DOHH2 (cell line): ENCODE data around the gene MFRP.

Experiments
- H3F3A ChIP-seq: fragments of 200-600 bp; sonication (generic), shearing (Covaris generic); 2 replicates; pipeline ENCODE4 v1.6.0; 2016; ENCODE audit warnings: antibody characterized with exemption, mild to moderate bottlenecking; ENCODE audit not compliant: control insufficient read depth, insufficient read depth
- H3K27ac ChIP-seq: fragments of 200-600 bp; sonication (generic); 2 replicates; pipeline ENCODE4 v1.5.1; 2014; ENCODE audit warnings: low read depth, mild to moderate bottlenecking, low read length, moderate library complexity
- H3K27me3 ChIP-seq: fragments of 200-600 bp; sonication (generic); 2 replicates; pipeline ENCODE4 v1.6.1; 2014; ENCODE audit warnings: mild to moderate bottlenecking, low read length, mixed read lengths; ENCODE audit not compliant: control insufficient read depth
- H3K36me3 ChIP-seq: fragments of 200-600 bp; sonication (generic); 2 replicates; pipeline ENCODE4 v1.6.1; 2014; ENCODE audit warnings: mild to moderate bottlenecking, low read length, moderate library complexity, mixed read lengths; ENCODE audit not compliant: control insufficient read depth
- H3K4me1 ChIP-seq: fragments of 200-600 bp; sonication (generic); 2 replicates; pipeline ENCODE4 v1.6.1; 2014; ENCODE audit warnings: mild to moderate bottlenecking, low read length, mixed read lengths; ENCODE audit not compliant: control insufficient read depth
- H3K4me2 ChIP-seq: fragments of 200-600 bp; sonication (generic); 2 replicates; pipeline ENCODE4 v1.6.0; 2014; ENCODE audit warnings: mild to moderate bottlenecking, low read length, moderate library complexity
- H3K4me3 ChIP-seq: fragments of 200-600 bp; sonication (generic); 2 replicates; pipeline ENCODE4 v1.5.1; 2014; ENCODE audit warnings: mild to moderate bottlenecking, low read length, mixed read lengths
- H3K79me2 ChIP-seq: fragments of 200-600 bp; sonication (generic); 2 replicates; pipeline ENCODE4 v1.6.1; 2014; ENCODE audit warnings: mild to moderate bottlenecking, low read length, mixed read lengths; ENCODE audit not compliant: control insufficient read depth
- H3K9me2 ChIP-seq: fragments of 200-600 bp; sonication (generic); replicated peaks from 2 replicates; pipeline ENCODE4 v1.6.1; 2014; ENCODE audit warnings: mild to moderate bottlenecking, low read length, mixed read lengths; ENCODE audit not compliant: control insufficient read depth
- H3K9me3 ChIP-seq: fragments of 200-600 bp; sonication (generic); 2 replicates; pipeline ENCODE4 v1.6.1; 2014; ENCODE audit warnings: antibody characterized with exemption, low read length, mixed read lengths; ENCODE audit not compliant: control insufficient read depth, insufficient read depth
- H4K20me1 ChIP-seq: fragments of 200-600 bp; sonication (generic); 2 replicates; pipeline ENCODE4 v1.6.0; 2014; ENCODE audit warnings: low read depth, mild to moderate bottlenecking, antibody characterized with exemption, low read length, moderate library complexity; ENCODE audit not compliant: control insufficient read depth, insufficient read depth
- CTCF ChIP-seq: fragments of 200-600 bp; sonication (generic); IDR thresholded peaks from one replicate; pipeline ENCODE4 v1.5.1; 2014; ENCODE audit warnings: antibody characterized with exemption, mild to moderate bottlenecking, low read depth, low read length; ENCODE audit not compliant: poor library complexity, severe bottlenecking
- EZH2phosphoT487 ChIP-seq: fragments of 200-600 bp; sonication (generic); IDR thresholded peaks from 2 replicates; pipeline ENCODE4 v1.6.1; 2017; ENCODE audit warnings: borderline replicate concordance, mild to moderate bottlenecking, antibody characterized with exemption, low read length, moderate library complexity, mixed read lengths

The MFRP gene

GRCh38 chr11:119314726-119315125, 31.8 kb downstream of the MFRP start:
- Histone ChIP-seq H4K20me1 (no peaks in the 10 kb centered on the region), H3K79me2 (no peaks in the 10 kb centered on the region), H3K9me2 (no peaks in the 10 kb centered on the region), H3K4me3 (peak overlapping the region; percentile 66; the same call in 1 of the 2 replicates), H3K36me3 (no peaks in the 10 kb centered on the region), H3K4me1 (peaks cover 51% of the 10 kb centered on the region), H3K9me3 (no peaks in the 10 kb centered on the region), H3F3A (peaks cover 5% of the 10 kb centered on the region; the same call in 1 of the 2 replicates), H3K27ac (no peak overlapping the region), H3K4me2 (peak overlapping the region; percentile 88), H3K27me3 (peaks cover 24% of the 10 kb centered on the region)
- TF ChIP-seq CTCF (no peak), EZH2phosphoT487 (no peak)

GRCh38 chr11:119310682-119311052, 35.8 kb downstream of the MFRP start:
- H3K27me3 ChIP-seq: peaks cover under 1% of the 10 kb centered on the region
- peaks cover 7% of the 10 kb centered on the region; the same call in 1 of the 2 replicates for H3K36me3 ChIP-seq
- peaks cover 13% of the 10 kb centered on the region for H3K4me1 ChIP-seq
- no peak overlapping the region for H3K4me2 ChIP-seq
- TF ChIP-seq EZH2phosphoT487 (no peak), CTCF (no peak)
- no peaks in the 10 kb centered on the region for H3K9me3 ChIP-seq
- peaks cover 5% of the 10 kb centered on the region; the same call in 1 of the 2 replicates for H3F3A ChIP-seq
- H4K20me1 ChIP-seq: no peaks in the 10 kb centered on the region
- no peak overlapping the region for H3K27ac ChIP-seq
- no peaks in the 10 kb centered on the region for H3K79me2 ChIP-seq
- no peak overlapping the region for H3K4me3 ChIP-seq
- H3K9me2 ChIP-seq: no peaks in the 10 kb centered on the region

GRCh38 chr11:119309953-119310681, 36.4 kb downstream of the MFRP start:
- Histone ChIP-seq H4K20me1 (no peaks in the 10 kb centered on the region), H3K27ac (no peak overlapping the region)

More at GRCh38 chr11:119309953-119310681, 36.4 kb downstream of the MFRP start:
- Histone ChIP-seq H3F3A (peaks cover 5% of the 10 kb centered on the region; the same call in 1 of the 2 replicates), H3K27me3 (no peaks in the 10 kb centered on the region), H3K4me1 (peaks cover 8% of the 10 kb centered on the region), H3K9me3 (no peaks in the 10 kb centered on the region), H3K4me2 (no peak overlapping the region), H3K36me3 (peaks cover 7% of the 10 kb centered on the region; the same call in 1 of the 2 replicates), H3K4me3 (no peak overlapping the region), H3K79me2 (no peaks in the 10 kb centered on the region), H3K9me2 (no peaks in the 10 kb centered on the region)
- TF ChIP-seq CTCF (no peak), EZH2phosphoT487 (no peak)
